Activated T-helper 1 cell treated with anti-CD3 and anti-CD28 coated beads, Interleukin-12 subunit alpha, Interleukin-12 subunit beta, Interleukin-2, Interleukin-4 antibody, amounts not matched to agents 30 ng/mL and 10 ng/mL and 1 ng/mL, durations not matched to agents 14 hours and 24 hours and 36 hours (primary cell): Measurements from ENCODE around the gene GAGE12H. TPM values are rescaled to one million over a fixed set of nuclear protein-coding genes. Genes with fewer than 3 reads are reported as not detected.
"Not testable (repeated sequence)": the region's sequence is repeated elsewhere in the genome, so short reads cannot be mapped to it uniquely, and the experiment has no call there.

Experiments
- DNase-seq: peaks from one replicate; pipeline ENCODE4 v3.0.0; 2021; ENCODE audit warnings: low spot score
- H3K27ac Mint-ChIP-seq: one replicate; pipeline ENCODE4 v1.8.0; 2021; ENCODE audit warnings: mild to moderate bottlenecking, mixed read lengths
- H3K27me3 Mint-ChIP-seq: one replicate; pipeline ENCODE4 v1.8.0; 2022; ENCODE audit warnings: mild to moderate bottlenecking, moderate library complexity, mixed read lengths; ENCODE audit not compliant: insufficient read depth
- H3K36me3 Mint-ChIP-seq: one replicate; pipeline ENCODE4 v1.8.0; 2021; ENCODE audit warnings: low read depth, mixed read lengths
- H3K4me1 Mint-ChIP-seq: one replicate; pipeline ENCODE4 v1.8.0; 2021; ENCODE audit warnings: low read depth, mixed read lengths
- H3K4me3 Mint-ChIP-seq: one replicate; pipeline ENCODE4 v1.8.0; 2021; ENCODE audit warnings: mild to moderate bottlenecking, moderate library complexity, mixed read lengths
- H3K9me3 Mint-ChIP-seq: one replicate; pipeline ENCODE4 v1.8.0; 2021; ENCODE audit warnings: mixed read lengths
- intact Hi-C: fragments of 100-400 bp; cut with micrococcal nuclease; formaldehyde crosslinking; loops from one replicate; pipeline ENCODE4 v1.15.1; 2024
- total RNA-seq: library from RNA; stranded (reverse); gene quantifications from 2 replicates; pipeline ENCODE4 v1.2.3, GENCODE V29; 2022

GAGE12H gene
- total RNA-seq: not detected in 2 replicates

DNA sequence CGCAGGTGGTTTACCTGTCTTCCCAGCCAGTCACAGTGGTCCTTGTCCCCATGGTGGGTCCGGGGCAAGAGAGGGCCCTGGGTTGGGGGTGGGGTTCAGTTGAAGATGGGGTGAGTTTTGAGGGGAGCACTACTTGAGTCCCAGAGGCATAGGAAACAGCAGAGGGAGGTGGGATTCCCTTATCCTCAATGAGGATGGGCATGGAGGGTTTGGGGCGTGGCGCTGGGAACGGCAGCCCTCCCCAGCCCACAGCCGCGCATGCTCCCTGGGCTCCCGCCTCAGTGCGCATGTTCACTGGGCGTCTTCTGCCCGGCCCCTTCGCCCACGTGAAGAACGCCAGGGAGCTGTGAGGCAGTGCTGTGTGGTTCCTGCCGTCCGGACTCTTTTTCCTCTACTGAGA lies at the start of gene GAGE12H:
Gene GAGE12H (plus strand): TSS at position 301 of the 400 bp plus-strand sequence. CDS start 1,155 bp downstream, outside the sequence.
- H3K9me3 Mint-ChIP-seq, intact Hi-C loops, H3K4me1 Mint-ChIP-seq, DNase-seq, H3K27me3 Mint-ChIP-seq, H3K27ac Mint-ChIP-seq, H3K36me3 Mint-ChIP-seq, H3K4me3 Mint-ChIP-seq: not testable (repeated sequence)

DNA sequence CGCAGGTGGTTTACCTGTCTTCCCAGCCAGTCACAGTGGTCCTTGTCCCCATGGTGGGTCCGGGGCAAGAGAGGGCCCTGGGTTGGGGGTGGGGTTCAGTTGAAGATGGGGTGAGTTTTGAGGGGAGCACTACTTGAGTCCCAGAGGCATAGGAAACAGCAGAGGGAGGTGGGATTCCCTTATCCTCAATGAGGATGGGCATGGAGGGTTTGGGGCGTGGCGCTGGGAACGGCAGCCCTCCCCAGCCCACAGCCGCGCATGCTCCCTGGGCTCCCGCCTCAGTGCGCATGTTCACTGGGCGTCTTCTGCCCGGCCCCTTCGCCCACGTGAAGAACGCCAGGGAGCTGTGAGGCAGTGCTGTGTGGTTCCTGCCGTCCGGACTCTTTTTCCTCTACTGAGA lies 47.9 kb upstream of the GAGE12H start, which contains the start of gene GAGE12C:
Gene GAGE12C (plus strand): TSS at position 301 of the 400 bp plus-strand sequence. CDS start 1,155 bp downstream, outside the sequence.
- H3K27ac Mint-ChIP-seq, H3K4me3 Mint-ChIP-seq, intact Hi-C loops, H3K36me3 Mint-ChIP-seq, H3K27me3 Mint-ChIP-seq, DNase-seq, H3K4me1 Mint-ChIP-seq, H3K9me3 Mint-ChIP-seq: not testable (repeated sequence)

DNA sequence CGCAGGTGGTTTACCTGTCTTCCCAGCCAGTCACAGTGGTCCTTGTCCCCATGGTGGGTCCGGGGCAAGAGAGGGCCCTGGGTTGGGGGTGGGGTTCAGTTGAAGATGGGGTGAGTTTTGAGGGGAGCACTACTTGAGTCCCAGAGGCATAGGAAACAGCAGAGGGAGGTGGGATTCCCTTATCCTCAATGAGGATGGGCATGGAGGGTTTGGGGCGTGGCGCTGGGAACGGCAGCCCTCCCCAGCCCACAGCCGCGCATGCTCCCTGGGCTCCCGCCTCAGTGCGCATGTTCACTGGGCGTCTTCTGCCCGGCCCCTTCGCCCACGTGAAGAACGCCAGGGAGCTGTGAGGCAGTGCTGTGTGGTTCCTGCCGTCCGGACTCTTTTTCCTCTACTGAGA lies 38.3 kb upstream of the GAGE12H start, which contains the start of gene GAGE12D:
Gene GAGE12D (plus strand): TSS at position 301 of the 400 bp plus-strand sequence. CDS start 1,155 bp downstream, outside the sequence.
- H3K27me3 Mint-ChIP-seq, H3K9me3 Mint-ChIP-seq, H3K4me3 Mint-ChIP-seq, H3K27ac Mint-ChIP-seq, H3K36me3 Mint-ChIP-seq, H3K4me1 Mint-ChIP-seq, intact Hi-C loops, DNase-seq: not testable (repeated sequence)

- H3K4me1 Mint-ChIP-seq, H3K27me3 Mint-ChIP-seq, DNase-seq, H3K4me3 Mint-ChIP-seq, H3K36me3 Mint-ChIP-seq, H3K27ac Mint-ChIP-seq, H3K9me3 Mint-ChIP-seq, intact Hi-C loops: not testable (repeated sequence)
These were observed 28.8 kb upstream of the GAGE12H start, which contains the start of gene GAGE12E for GRCh38 chrX:49550989-49551388. GAGE12E (plus strand) TSS chrX:49551289; CDS start chrX:49552444, 1,155 bp downstream.

DNA sequence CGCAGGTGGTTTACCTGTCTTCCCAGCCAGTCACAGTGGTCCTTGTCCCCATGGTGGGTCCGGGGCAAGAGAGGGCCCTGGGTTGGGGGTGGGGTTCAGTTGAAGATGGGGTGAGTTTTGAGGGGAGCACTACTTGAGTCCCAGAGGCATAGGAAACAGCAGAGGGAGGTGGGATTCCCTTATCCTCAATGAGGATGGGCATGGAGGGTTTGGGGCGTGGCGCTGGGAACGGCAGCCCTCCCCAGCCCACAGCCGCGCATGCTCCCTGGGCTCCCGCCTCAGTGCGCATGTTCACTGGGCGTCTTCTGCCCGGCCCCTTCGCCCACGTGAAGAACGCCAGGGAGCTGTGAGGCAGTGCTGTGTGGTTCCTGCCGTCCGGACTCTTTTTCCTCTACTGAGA lies 19.2 kb upstream of the GAGE12H start, which contains the start of gene GAGE12F:
Gene GAGE12F (plus strand): TSS at position 301 of the 400 bp plus-strand sequence. CDS start 1,155 bp downstream, outside the sequence.
- H3K4me1 Mint-ChIP-seq, H3K27ac Mint-ChIP-seq, H3K27me3 Mint-ChIP-seq, H3K4me3 Mint-ChIP-seq, DNase-seq, H3K9me3 Mint-ChIP-seq, intact Hi-C loops, H3K36me3 Mint-ChIP-seq: not testable (repeated sequence)

DNA sequence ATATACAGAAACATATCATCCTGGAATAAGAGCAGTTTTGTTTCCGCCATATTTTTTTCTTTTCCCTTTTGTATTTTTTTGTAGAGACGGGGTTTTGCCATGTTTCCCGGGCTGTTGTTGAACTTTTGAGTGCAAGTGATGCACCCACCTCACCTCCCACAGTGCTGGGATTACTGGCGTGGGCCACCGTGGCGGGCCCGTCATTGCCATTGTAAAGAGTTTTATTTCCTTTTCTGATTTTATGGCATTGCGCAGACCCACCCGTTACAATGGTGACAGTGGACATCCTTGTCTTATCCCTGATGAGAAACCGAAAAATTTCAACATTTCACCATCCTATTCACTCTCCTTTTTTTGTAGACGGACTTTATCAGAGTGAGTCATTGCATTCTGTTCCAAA lies 11.0 kb upstream of the GAGE12H start:
- H3K36me3 Mint-ChIP-seq, H3K4me3 Mint-ChIP-seq, intact Hi-C loops, H3K27me3 Mint-ChIP-seq, DNase-seq, H3K9me3 Mint-ChIP-seq, H3K4me1 Mint-ChIP-seq, H3K27ac Mint-ChIP-seq: not testable (repeated sequence)

GRCh38 chrX:49569152-49569551 lies 10.6 kb upstream of the GAGE12H start:
- DNase-seq, H3K9me3 Mint-ChIP-seq, H3K27ac Mint-ChIP-seq, intact Hi-C loops, H3K4me3 Mint-ChIP-seq, H3K36me3 Mint-ChIP-seq, H3K4me1 Mint-ChIP-seq, H3K27me3 Mint-ChIP-seq: not testable (repeated sequence)

DNA sequence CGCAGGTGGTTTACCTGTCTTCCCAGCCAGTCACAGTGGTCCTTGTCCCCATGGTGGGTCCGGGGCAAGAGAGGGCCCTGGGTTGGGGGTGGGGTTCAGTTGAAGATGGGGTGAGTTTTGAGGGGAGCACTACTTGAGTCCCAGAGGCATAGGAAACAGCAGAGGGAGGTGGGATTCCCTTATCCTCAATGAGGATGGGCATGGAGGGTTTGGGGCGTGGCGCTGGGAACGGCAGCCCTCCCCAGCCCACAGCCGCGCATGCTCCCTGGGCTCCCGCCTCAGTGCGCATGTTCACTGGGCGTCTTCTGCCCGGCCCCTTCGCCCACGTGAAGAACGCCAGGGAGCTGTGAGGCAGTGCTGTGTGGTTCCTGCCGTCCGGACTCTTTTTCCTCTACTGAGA lies 9.6 kb upstream of the GAGE12H start, which contains the start of gene GAGE12G:
Gene GAGE12G (plus strand): TSS at position 301 of the 400 bp plus-strand sequence. CDS start 1,155 bp downstream, outside the sequence.
- DNase-seq, H3K36me3 Mint-ChIP-seq, H3K4me3 Mint-ChIP-seq, H3K27me3 Mint-ChIP-seq, intact Hi-C loops, H3K4me1 Mint-ChIP-seq, H3K9me3 Mint-ChIP-seq, H3K27ac Mint-ChIP-seq: not testable (repeated sequence)

- H3K27ac Mint-ChIP-seq, H3K4me1 Mint-ChIP-seq, H3K9me3 Mint-ChIP-seq, intact Hi-C loops, H3K36me3 Mint-ChIP-seq, H3K27me3 Mint-ChIP-seq, DNase-seq, H3K4me3 Mint-ChIP-seq: not testable (repeated sequence)
These were observed 9.4 kb downstream of the GAGE12H start, which contains the start of gene GAGE2A for GRCh38 chrX:49589196-49589595. GAGE2A (plus strand) TSS chrX:49589496; CDS start chrX:49590651, 1,155 bp downstream.

DNA sequence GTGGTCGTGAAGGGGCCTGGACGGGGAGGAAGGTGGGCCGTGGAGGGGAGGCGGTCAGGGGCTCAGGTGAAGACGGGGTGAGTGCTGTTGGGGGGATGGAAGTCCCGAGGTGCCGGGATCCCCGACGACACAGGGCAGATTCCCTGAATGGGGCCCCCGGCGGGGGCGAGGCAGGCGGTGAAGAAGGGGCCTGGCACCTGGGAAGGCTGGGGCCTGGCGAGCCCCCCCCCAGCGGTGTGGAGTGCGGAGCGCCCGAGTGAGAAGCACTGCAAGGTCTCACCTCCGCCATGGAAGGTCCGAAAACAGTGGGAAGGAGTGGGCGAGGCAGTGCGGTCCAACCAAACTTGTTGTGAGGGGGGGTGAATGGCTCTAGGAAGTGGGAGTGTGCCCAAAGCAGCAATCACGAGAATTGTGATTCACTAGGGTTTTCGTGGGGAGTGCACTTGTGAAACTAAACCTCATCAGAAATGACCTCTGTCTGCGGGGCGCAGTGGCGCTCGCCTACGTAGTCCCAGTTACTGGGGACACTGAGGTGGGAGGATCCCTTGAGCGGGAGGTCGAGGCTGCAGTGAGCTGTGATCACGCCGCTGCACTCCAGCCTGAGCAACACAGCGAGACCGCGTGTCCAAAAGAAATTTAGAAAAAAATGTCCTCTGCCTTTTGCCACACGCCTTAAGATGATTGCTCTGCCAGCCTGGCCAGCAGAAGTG lies 10.2 kb downstream of the GAGE12H start:
- H3K27me3 Mint-ChIP-seq, H3K4me3 Mint-ChIP-seq, DNase-seq, H3K9me3 Mint-ChIP-seq, H3K4me1 Mint-ChIP-seq, H3K36me3 Mint-ChIP-seq, H3K27ac Mint-ChIP-seq, intact Hi-C loops: not testable (repeated sequence)

DNA sequence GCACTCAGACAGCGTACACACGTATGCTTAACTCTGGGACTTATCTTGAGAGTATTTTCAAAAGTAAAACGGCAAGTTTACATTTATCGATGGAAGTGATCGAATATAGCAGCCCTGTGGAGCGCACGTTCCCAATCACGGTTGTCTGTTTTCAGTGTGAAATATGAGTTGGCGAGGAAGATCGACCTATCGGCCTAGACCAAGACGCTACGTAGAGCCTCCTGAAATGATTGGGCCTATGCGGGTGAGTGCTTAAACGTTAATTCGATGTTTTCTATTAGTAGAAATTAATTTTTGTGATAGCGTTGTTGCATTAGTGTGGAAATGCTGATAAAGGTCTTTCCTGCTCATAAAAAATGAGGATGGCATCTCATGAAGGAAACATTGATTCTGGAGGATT lies 10.7 kb downstream of the GAGE12H start:
- DNase-seq, H3K36me3 Mint-ChIP-seq, H3K4me1 Mint-ChIP-seq, H3K9me3 Mint-ChIP-seq, intact Hi-C loops, H3K27me3 Mint-ChIP-seq, H3K27ac Mint-ChIP-seq, H3K4me3 Mint-ChIP-seq: not testable (repeated sequence)

GRCh38 chrX:49598720-49599119 lies 19.0 kb downstream of the GAGE12H start, which contains the start of gene GAGE1:
GAGE1 (plus strand) TSS chrX:49599020; CDS start chrX:49600175, 1,155 bp downstream.
- H3K4me3 Mint-ChIP-seq, H3K4me1 Mint-ChIP-seq, intact Hi-C loops, H3K9me3 Mint-ChIP-seq, H3K27ac Mint-ChIP-seq, H3K36me3 Mint-ChIP-seq, H3K27me3 Mint-ChIP-seq, DNase-seq: not testable (repeated sequence)

DNA sequence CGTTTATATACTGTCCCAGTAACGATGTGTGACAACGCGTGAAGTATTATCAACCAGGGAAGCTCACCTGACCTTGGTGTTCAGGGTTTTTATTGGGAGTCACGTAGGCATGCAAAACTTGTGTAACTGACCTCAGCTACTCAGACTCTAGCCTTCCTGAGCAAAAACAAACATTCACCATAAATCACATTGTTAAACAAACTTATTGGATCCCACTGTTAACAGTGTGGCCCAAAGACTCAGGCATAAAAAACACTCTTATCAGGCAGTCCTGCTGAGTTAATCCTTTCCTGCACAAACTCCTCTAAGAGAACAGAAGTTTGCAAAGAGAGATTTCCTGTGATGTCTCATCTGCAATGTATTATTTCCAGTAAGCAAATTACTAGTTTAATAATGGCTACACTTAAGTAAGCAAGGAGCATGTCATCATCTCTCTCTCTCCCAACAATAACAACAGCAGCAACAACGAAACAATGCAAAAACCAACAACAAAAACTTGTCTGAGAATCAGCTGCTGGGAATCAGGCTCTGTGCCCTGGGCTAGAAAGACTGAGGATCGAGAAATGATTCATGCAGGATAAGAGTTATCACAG lies 31.1 kb downstream of the GAGE12H start:
- intact Hi-C loops: no loop called here
- no peak overlapping the region for H3K4me3 Mint-ChIP-seq

More for the DNA sequence above, 31.1 kb downstream of the GAGE12H start:
- Mint-ChIP-seq H3K9me3 (no peaks in the 10 kb centered on the region), H3K27me3 (peaks cover 2% of the 10 kb centered on the region), H3K4me1 (no peaks in the 10 kb centered on the region), H3K27ac (no peak overlapping the region), H3K36me3 (no peaks in the 10 kb centered on the region)
- no peak for DNase-seq
